Stimulated activated CD8-positive, alpha-beta memory T cell treated with anti-CD3 and anti-CD28 coated beads, Interleukin-7, amount 100 ng/mL, for 4 hours (primary cell): ENCODE data around the gene SYNCRIP.
"Not testable (repeated sequence)": the region's sequence is repeated elsewhere in the genome, so short reads cannot be mapped to it uniquely, and the experiment has no call there.

Experiments
- DNase-seq, 2 donors: peaks; one replicate each; pipeline ENCODE4 v3.0.0-alpha.2; 2020; ENCODE audit warnings: low read depth in 2 of 2

SYNCRIP gene

GRCh38 chr6:85594197-85594930 is 48.3 kb downstream of the SYNCRIP start:
- DNase-seq, result peak in 1 of 2 donors; percentile 13

GRCh38 chr6:85593438-85594196 is 49.1 kb downstream of the SYNCRIP start, which contains the start of gene SNX14:
Gene SNX14, minus strand, starts transcription at chr6:85593858. Its CDS starts 140 bp downstream, at chr6:85593718.
- DNase-seq, result peak; percentile 59 to 71

DNA sequence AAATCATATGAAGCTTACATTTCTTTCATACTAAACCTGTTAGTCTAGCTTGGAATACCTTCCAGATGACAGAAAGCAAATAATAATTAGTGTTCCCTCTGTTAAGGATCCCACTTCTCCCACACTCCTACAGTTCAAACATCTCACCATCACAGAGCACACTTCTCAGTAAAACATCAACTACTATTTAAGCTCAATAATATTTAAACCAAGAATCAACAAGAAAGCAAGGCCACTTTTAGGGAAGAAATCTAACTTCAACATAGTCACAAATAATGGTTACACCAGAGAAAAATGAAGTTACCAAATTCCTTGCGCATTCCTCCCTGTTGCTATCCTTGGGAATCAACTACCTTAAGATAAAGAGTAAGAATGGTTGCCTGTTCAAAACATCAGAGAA is 50.7 kb downstream of the SYNCRIP start:
- no peak for DNase-seq

DNA sequence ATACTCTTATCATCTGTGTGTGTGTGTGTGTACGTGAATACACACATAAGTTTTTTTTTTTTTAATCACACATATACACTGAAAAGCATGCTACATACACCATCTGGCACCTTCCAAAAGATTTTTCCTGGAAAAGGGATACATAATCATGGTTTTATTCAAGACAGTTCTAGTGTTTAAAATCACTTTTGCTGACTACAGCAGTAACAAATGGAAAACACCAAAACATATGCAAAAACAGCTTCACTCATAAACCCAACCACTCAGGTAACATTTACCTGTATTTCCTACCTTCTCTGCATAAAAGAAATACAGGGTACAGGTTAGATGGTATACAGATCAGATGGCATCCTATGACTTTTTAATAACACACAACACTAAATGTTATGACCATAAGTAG is 51.5 kb downstream of the SYNCRIP start:
- no peak for DNase-seq

DNA sequence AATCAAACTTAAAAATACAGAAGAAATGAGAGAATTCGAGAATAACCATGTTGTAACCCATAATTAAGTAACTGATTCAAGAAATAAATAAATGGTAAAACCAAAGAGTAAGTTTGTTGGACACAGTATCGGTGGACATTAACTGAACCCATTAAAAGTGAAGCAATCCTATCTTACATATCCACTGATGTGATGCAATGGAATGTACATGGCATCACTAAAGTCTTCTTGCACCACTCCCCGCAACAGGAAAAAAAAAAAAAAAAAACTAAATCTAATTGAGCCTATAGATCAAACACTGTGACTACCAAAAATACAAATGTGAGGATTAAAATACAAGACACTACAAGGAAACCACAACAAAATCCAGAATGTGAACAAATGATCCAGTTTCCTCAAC is 56.9 kb downstream of the SYNCRIP start:
- no peak for DNase-seq

GRCh38 chr6:85582832-85583231 is 59.9 kb downstream of the SYNCRIP start:
- not testable (repeated sequence) for DNase-seq

DNA sequence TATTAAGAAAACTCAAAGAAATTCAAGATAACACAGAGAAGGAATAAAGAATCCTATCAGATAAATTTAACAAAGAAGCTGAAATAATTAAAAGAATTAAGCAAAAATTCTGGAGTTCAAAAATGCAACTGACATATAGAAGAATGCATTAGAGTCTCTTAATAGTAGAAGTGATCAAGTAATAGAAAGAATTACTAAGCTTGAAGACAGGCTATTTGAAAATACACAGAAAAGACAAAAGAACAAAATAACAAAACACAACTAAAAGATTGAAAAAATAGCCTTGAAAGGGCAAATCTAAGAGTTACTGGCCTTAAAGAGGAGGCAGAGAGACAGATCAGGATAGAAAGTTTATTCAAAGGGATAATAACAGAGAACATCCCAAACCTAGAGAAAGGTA is 61.1 kb downstream of the SYNCRIP start:
- DNase-seq, result no peak

DNA sequence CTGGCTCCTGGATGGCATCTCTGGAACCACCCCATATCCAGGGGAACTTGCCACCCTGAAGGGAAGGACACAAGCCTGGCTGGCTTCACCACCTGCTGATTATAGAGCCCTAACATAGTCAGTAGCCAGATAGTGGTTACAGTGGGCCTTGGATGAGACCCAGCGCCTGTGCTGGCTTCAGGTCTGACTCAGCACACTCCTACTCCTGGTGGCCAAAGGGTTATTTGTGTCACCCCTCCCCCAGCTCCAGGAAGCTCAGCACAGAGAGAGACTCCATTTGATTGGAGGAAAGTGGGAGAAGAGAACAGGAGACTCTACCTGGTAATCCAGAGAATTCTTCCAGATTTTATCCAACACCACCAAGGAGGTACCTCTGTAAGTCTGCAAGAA is 61.8 kb downstream of the SYNCRIP start:
- no peak for DNase-seq

DNA sequence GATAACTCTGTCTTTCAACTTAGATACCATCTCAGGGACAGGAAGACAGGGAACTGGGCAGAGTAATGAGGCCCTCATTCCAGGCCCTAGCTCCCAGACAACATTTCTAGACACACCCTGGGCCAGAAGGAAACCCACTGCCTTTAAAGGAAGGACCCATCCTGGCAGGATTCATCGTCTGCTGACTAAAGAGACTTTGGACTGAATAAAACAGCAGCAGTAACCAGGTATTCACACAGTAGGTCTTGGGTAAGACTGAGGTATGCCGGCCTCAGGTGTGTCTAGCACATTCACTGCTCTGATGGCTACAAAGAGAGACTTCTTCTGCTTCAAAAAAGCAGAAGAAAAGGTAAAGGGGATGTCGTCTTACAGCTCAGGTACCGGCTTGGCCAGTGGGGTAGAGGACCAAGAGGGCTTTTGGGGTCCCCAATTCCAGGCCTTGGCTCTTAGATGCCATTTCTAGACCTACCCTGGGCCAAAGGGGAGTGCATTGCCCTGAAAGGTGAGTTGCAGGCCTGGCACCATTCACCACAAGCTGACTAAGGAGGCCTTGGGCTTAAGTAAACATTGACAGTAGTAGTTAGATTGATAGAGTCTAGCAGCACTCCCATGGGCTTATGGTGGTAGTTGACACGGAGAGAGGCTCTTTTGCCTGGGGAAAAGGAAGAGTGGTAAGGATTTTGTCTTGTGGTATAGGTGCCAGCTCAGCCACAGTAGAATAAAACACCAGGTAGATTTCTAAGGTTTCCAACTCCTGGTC is 62.4 kb downstream of the SYNCRIP start:
- no peak for DNase-seq

- DNase-seq, result no peak
These were observed 63.1 kb downstream of the SYNCRIP start for GRCh38 chr6:85579581-85579980.

DNA sequence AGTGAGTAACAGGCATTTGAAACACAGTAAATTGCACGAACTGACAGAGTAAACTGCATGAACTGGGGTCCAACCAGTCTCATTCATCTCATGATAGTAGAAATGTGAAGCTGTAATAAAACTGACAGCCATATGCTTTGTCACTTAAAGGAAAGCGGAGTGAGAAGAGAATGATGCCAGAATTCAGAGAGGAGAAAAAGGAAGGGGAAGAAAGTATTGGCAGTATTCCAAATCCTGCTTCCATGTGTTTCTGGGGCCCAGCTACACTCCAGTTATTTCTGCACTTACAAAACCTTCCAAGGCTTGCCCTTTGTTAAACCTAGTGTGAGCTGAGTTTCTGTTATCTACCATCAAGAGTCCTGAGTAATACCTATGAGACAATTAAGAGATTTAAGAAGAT is 66.2 kb downstream of the SYNCRIP start:
- no peak for DNase-seq

- no peak for DNase-seq
These were observed 67.6 kb downstream of the SYNCRIP start for GRCh38 chr6:85574932-85575598.

GRCh38 chr6:85569323-85569722 is 73.4 kb downstream of the SYNCRIP start:
- DNase-seq, result no peak

- DNase-seq, result no peak
These were observed 74.3 kb downstream of the SYNCRIP start for GRCh38 chr6:85568411-85568810.

DNA sequence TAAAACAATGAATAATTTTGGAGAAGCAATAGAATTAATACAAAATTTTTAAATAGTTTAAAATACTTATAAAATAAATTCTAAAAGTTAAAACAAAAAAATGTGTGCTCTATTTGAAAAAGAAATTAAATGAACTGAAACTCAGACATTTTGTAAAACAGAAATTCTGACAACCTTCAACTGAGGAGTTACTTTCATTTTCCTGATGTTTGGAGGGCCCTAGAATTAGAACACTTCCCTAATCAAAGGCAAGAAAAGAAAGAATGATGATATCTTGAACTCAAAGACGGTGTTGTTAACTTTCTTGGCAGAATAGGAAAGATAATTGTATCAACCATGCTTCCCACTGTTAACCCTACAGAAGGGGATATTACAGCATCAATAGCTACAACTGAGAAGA is 77.0 kb downstream of the SYNCRIP start:
- DNase-seq, result no peak

DNA sequence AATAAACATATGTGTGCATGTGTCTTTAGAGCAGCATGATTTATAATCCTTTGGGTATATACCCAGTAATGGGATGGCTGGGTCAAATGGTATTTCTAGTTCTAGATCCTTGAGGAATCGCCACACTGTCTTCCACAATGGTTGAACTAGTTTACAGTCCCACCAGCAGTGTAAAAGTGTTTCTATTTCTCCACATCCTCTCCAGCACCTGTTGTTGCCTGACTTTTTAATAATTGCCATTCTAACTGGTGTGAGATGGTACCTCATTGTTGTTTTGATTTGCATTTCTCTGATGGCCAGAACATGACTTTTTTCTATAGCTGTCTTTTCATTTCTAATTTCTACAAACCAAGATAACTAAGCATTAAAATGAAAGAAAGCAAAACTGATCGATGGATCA is 78.5 kb downstream of the SYNCRIP start:
- DNase-seq, result not testable (repeated sequence)
